Activated T-cell treated with anti-CD3 and anti-CD28 coated beads, Interleukin-2, amount 50 U/mL, for 1 hour (primary cell): ENCODE results near the gene HEPH.
"Not testable (repeated sequence)": the region's sequence is repeated elsewhere in the genome, so short reads cannot be mapped to it uniquely, and the experiment has no call there.

Source experiments
- DNase-seq: peaks from one replicate; pipeline ENCODE4 v3.0.0-alpha.2; 2020

The HEPH gene

GRCh38 chrX:66203114-66203513, 39.1 kb downstream of the HEPH start:
- DNase-seq: no peak

- no peak for DNase-seq
Measured at GRCh38 chrX:66221856-66222255, 57.8 kb downstream of the HEPH start.

GRCh38 chrX:66232296-66232695, 68.2 kb downstream of the HEPH start:
- no peak for DNase-seq

- no peak for DNase-seq
Measured at GRCh38 chrX:66233209-66233608, 69.2 kb downstream of the HEPH start.

GRCh38 chrX:66233904-66234303, 69.9 kb downstream of the HEPH start:
- DNase-seq: not testable (repeated sequence)

- no peak for DNase-seq
Measured at GRCh38 chrX:66255359-66255967, 91.4 kb downstream of the HEPH start.

- DNase-seq: no peak
Measured at GRCh38 chrX:66262807-66263206, 98.8 kb downstream of the HEPH start.
